Myocyte (in vitro differentiated cells): ENCODE data around the gene IL16. TPM values are rescaled to one million over a fixed set of nuclear protein-coding genes. Genes with fewer than 3 reads are reported as not detected.

Experiments
- DNase-seq: peaks from one replicate; pipeline ENCODE4 v3.0.0-alpha.2; 2012; ENCODE audit warnings: low read depth
- total RNA-seq: library from RNA; depleted of rRNA; stranded (reverse); fragments of >200 nt; gene quantifications from 2 replicates; pipeline ENCODE4 v1.2.3, GENCODE V29; 2014

The IL16 gene
- total RNA-seq, 1 donor from 2014 or later = 0.32 TPM

GRCh38 chr15:81362790-81363189 lies 166.1 kb downstream of the IL16 start:
- DNase-seq = no peak

- no peak for DNase-seq
These were observed 166.6 kb downstream of the IL16 start for GRCh38 chr15:81363276-81363675.

Other genes starting within 250 kb of the IL16 start
- gene MESD, start 207.1 kb upstream of the IL16 start, total RNA-seq = 17.5 and 26.3 TPM in 2 replicates
- 20.9 and 24.7 TPM in 2 replicates for gene TLNRD1, start 196.0 kb upstream of the IL16 start, total RNA-seq
- gene CFAP161, start 62.6 kb upstream of the IL16 start, total RNA-seq = 0.24 TPM in 1 of 2 replicates, not detected in the other
- gene STARD5, start 127.3 kb downstream of the IL16 start, total RNA-seq = 4.0 and 5.2 TPM in 2 replicates
- gene TMC3, start 177.3 kb downstream of the IL16 start, total RNA-seq = not detected in 2 replicates